Hepatocyte (in vitro differentiated cells): ENCODE measurements around the gene MRPL50.

ENCODE experiments used
- EZH2 ChIP-seq: fragments of 200-600 bp; sonication (generic); IDR thresholded peaks from 2 replicates; pipeline ENCODE4 v1.6.1; 2016; ENCODE audit warnings: antibody characterized with exemption, mild to moderate bottlenecking, borderline replicate concordance
- EZH2phosphoT487 ChIP-seq: fragments of 200-600 bp; sonication (generic); IDR thresholded peaks from one replicate; pipeline ENCODE4 v1.6.1; 2018; ENCODE audit warnings: antibody characterized with exemption, mild to moderate bottlenecking, low read depth, moderate library complexity; ENCODE audit not compliant: unreplicated experiment, severe bottlenecking
- TF ChIP-seq, protein P1 (sequence below): fragments of 200-600 bp; sonication (generic); IDR thresholded peaks from 2 replicates; pipeline ENCODE4 v1.5.1; 2016; ENCODE audit warnings: antibody characterized with exemption, mild to moderate bottlenecking; ENCODE audit not compliant: poor library complexity

- TF ChIP-seq, protein P1, sequence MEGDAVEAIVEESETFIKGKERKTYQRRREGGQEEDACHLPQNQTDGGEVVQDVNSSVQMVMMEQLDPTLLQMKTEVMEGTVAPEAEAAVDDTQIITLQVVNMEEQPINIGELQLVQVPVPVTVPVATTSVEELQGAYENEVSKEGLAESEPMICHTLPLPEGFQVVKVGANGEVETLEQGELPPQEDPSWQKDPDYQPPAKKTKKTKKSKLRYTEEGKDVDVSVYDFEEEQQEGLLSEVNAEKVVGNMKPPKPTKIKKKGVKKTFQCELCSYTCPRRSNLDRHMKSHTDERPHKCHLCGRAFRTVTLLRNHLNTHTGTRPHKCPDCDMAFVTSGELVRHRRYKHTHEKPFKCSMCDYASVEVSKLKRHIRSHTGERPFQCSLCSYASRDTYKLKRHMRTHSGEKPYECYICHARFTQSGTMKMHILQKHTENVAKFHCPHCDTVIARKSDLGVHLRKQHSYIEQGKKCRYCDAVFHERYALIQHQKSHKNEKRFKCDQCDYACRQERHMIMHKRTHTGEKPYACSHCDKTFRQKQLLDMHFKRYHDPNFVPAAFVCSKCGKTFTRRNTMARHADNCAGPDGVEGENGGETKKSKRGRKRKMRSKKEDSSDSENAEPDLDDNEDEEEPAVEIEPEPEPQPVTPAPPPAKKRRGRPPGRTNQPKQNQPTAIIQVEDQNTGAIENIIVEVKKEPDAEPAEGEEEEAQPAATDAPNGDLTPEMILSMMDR, result no peak
- TF ChIP-seq EZH2phosphoT487 (no peak), EZH2 (no peak)
These were observed 43.4 kb downstream of the MRPL50 start for GRCh38 chr9:101354765-101355708.
